ENCODE measurements around the gene MYMK.

The MYMK gene

DNA sequence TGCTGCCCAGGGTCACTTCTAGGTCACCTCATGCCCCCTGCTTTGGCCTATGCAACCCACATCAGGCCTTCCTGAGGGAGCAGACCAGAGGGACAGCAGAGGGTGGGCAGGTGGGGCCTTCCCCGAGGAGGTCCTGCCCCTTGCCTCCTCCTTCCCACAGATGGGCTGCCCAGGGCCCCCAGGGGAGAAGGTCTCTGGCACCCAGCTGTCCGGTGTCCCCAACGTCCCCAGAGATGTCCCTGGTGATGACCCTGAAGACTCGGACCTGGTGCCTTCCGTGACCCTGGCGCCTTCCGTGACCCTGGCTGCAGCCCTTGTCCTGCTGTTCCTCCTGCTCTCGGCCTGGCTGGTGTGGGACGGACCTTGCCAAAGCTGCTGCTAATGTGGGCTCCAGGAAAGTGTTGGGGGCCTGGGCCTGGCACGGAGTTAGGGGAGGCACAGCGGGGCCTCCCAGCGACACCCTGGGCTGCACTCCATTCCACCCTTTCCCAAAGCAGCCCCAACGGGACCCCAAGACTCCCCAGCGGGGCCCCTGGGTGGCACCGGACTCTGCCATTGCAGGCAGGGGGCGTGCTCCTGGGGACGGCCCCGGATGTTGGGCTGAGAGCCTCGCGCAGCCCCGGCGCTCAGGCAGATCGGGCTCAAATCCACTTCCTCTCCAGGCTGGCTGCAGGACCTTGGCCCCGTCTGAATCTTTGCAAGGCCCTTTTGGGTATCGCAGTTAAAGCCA is 39.1 kb downstream of the MYMK start:
- no peak for DNase-seq (ENCODE audit: low read depth)

- no peak for DNase-seq (ENCODE audit: low read depth)
Measured at GRCh38 chr9:133484671-133485437, 39.9 kb downstream of the MYMK start.

- no peak for DNase-seq (ENCODE audit: low read depth)
Measured at GRCh38 chr9:133483611-133484010, 41.1 kb downstream of the MYMK start.

DNA sequence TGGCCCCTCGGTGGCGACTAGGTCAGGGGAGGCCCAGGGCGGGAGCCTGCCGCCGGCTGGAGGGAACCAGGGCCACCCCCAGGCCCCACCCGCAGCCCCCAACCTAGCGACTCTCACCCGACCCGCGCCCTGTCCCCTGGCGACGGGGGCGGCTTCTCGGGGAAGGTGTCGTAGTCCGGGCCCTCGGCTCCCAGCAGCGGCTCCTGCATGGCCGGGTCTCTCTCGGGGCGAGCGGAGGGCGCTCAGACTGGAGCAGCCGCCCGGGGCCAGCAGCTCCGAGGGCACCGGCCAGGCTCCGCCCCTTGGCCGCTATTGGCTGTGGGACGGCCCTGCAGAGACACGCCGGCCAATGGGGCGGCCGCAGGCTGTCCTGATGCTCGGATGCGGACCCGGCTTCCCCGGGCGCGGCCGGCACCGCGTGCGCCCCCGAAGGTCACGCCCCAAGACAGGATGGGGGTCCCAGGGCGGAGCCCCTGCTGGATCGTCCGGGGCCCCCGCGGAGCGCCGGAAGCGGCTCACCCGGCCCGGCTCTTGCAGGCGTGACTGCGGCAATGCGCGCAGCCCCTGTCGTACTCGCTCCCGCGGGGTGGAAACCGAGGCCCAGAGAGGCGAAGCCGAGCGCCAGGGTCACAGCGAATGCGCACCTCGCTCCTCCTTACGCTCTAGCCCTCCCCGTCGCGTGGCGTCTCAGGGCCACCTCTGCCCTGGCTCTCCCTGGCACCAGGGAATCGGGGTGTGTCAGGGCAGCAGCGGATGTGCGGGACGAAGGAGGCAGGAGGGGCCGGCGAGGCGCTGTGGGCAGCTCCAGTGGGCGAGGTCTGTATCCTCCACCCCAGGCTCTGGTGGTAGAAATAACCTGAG is 45.7 kb downstream of the MYMK start, which contains the start of gene SLC2A6:
Gene SLC2A6, minus strand, starts transcription at position 249 of the 861 bp plus-strand sequence. Its CDS starts 40 bp downstream, at position 209.
- DNase-seq (ENCODE audit: low read depth), result peak; percentile 86

DNA sequence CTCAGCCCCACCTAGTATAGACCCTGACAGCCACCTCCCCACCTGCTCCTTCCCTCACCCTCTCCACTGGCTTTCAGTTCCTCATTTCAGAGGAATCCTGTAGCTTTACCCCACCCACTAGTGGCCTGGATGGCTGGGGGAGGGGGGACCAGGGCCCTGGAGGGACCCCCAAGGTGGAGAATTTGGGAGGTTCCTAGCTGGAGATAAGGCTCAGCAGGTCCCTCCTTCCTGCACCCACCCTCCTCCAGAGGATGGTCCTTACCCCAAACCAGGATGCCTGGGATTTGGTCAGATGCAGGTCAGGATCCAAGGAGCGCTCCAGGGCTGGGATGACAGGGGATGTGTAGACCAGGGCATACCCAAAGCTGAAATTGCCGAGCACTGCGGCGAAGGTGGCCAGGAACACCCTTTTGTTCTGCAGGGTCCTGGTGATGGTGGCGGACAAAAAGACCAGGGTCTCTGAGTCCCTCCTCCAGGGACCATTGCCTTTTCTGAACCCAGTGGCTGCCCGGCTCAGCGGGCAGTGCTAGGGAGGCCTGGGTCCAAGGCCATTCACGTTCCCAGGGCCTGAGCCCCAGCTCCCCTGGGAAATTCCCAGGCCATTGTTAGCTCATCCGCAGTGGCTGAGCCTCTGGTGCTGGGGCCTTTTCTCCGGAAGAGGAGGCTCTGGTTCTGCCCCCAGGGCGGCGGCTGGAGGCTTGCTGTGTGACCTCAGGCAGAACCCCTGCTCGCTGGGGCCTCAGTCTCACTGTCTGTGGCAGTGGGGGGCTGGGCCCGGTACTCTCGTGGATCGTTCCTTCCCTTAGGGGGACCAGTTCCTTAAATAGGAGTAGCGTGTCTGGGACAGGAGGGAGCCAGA is 46.5 kb downstream of the MYMK start:
- DNase-seq (ENCODE audit: low read depth), result peak; percentile 67

DNA sequence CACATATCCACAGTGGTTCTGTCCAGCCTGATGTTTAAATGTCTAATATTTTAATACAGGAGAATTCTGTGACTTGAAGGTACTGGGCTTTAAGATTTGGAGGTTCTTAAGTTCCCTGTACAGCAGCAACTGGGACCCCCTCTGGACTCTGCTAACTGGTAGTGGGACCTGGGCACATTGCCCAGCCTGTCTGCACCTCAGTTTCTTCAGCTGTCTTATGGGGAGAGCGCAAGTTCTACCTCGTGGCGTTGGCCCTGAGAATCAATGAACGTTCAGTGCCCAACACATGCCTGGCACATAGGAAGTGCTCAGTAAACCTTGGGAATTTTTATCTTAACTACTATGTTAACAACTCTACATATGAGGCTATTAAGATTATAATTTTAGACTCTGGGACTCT is 47.3 kb downstream of the MYMK start:
- DNase-seq (ENCODE audit: low read depth), result no peak

DNA sequence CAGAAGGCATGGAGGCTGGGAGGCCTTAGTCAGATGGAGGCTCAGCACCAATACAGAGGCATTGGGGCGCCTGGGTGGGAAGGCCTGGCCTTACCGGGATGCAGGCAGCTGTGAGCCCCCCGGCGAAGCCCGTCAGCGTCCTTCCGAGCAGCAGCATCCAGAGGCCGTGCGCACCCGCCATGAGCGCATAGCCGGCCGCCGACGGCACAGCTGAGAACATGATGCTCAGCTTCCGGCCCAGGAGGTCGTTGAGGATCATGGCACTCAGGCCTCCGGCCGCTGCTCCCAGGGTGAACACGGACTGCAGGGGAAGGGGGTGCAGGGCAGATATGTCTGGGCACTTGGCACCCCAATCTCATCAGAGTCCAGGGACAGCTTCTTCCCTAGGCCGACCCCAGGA is 47.8 kb downstream of the MYMK start:
- no peak for DNase-seq (ENCODE audit: low read depth)

DNA sequence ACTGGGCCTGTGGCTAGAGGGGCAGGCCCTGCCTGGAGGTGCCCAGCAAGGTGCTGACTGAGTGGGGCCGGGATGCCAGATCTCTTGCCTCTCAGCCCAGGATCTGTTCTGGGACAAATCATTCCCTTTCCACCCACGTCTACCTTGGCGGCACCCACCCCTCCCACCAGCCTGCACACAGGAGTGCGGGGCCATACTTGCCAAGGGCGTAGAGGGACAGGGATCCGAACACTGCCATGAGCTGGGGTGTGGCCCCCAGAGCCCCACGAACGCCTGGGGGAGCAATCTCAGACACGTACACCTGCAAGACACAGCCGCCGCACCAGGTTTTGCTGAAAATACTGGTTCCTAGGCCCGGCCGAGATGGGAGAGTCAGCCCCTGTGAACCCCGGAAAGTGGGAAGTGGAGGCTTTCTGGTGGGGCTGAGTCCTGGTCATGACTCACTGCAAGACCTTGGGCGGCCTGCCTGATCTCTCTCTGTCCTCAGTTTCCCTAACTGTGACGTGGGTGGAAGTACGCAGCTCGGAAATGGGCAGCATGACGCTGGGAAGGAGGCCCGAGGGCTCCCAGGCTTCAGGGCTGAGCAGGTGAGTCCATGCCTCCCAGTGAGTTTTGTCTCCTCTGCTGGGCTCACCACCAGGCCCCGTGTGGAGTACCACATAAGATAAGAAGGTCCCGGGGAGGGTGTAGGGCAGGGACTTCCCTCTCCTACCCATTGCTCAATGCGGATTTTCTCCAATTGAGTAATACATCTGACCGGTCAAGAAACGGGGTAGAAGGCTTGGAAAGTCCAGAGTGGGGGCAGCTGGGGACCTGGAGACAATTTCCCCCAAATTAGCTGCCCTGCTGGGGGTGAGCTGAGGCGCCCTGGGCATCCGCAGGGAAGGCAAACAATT is 48.5 kb downstream of the MYMK start:
- DNase-seq (ENCODE audit: low read depth), result no peak

DNA sequence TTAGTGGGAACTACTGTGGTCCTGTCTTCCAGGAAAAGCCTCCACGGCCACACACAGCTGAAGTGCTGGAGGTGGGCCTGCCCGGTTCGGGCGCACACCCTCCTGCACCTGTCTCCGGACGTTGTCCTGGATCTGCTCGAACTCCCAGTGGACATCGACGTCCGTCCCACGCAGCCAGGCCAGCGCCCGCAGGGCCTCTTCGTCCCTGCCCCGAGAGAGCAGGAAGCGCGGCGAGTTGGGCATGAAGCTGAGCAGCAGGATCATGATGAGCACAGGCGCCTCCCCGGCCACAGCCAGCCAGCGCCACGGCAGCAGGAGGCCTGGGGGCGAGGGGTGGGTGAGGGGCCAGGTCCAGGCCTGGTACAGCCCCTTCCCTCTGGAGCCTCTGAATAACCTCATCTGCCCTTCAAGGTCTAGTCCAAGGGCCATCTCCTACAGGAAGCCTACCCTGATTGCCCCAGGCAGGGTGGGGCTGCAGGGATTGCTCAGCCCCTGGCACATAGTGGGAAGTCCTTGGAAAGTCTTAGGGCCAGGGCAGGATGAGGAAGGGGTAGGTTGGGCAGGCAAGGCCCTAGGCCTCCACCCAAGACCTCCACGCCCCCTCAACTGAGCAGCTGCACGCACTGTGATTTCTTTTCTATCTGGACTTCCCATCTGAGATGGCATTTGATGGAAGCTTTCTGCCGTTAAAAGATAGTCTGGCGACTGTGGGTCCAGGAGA is 49.3 kb downstream of the MYMK start:
- no peak for DNase-seq (ENCODE audit: low read depth)

DNA sequence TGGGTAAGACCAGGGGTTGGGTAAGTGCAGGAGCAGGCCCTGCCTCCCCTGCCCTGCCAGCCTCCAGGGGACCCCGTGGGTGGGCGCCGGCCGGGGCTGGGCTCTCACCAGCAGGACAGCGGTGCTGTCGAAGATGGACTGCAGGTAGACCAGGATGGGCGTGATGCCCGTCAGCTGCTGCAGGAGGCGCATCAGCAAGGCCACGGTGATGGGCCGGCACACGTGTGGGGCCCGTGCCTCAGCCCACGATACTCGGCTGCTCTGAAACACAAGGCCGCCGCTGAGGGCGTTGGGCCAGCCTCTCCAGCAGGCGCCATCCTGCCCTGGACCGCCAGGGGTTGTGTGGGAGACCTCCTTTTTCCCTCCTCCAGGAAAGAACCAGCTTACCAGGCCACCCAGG is 49.9 kb downstream of the MYMK start:
- DNase-seq (ENCODE audit: low read depth), result no peak

DNA sequence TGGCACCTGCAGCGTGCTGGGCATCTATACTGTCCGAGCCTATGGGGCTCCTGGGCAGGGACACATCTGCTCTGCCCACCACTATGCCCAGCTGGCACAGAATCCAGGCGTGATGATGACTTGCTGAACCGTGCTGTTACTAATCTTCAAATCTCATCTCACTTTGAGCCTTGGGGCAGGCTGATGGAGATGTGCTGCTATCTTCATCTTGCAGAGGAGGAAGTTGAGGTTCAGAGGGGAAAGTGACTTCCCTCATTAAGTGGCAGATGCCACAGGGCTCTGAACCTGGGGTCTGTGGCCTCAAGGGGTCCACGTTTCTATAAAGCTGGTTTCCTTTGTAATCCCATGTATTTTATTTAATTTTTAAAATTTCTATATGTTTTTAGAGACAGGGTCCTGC is 50.5 kb downstream of the MYMK start:
- DNase-seq (ENCODE audit: low read depth), result no peak

GRCh38 chr9:133473743-133474142 is 51.0 kb downstream of the MYMK start:
- DNase-seq (ENCODE audit: low read depth), result no peak

- DNase-seq (ENCODE audit: low read depth), result no peak
Measured at GRCh38 chr9:133472753-133473378, 51.9 kb downstream of the MYMK start.

DNA sequence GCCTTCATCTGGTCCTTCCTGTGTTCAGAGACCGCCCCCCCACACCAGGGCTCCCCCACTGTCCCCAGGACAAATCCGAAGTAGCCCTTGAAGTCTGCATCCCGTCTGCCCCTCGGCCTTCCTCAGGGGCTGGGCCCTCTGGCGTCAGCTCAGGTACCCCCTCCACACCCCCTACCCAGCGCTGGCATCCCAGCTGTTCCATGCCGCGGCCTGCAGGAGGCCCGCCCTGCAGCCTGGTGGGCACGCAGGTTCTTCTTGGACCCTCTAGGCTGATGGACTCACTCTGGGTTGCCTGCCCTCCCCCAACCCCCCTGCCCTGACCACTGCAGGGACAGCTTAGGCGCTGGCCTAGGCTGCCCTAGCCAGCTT is 52.5 kb downstream of the MYMK start:
- DNase-seq (ENCODE audit: low read depth), result no peak

DNA sequence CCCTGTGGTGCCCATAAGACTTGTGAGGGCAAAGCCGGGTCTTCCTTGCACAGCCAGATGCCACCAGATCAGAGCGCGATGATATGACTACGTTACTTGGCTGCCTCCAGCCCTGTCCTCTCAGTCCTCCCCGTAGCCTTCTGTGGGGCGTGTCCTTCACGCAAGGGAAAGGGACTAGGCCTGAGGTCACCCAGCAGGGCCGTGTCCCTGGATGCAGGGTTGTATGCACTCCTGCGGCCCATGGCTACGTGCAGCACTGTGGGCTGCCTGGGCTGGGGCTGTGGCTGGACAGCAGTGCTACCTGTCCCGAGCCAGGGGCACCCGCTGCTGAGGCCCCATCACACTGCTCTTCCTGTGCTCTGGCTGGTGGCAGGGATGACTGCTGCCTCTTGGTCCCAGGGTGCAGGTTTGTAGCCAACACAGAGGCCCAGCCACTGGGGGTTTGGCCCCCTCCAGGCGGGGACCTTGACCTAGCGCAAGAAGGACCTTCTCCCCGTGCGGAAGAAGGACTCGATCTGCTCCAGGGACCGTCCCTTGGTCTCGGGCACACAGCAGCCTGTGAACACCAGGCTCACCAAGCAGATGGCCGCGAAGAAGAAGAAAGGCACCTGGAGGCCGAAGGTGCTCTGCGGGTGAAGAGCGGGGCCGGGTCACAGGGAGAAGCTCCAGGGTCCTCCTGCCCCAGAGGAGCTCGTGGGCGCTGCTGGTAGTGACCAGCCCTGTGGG is 53.0 kb downstream of the MYMK start:
- no peak for DNase-seq (ENCODE audit: low read depth)

- DNase-seq (ENCODE audit: low read depth), result no peak
Measured at GRCh38 chr9:133470988-133471387, 53.8 kb downstream of the MYMK start.

DNA sequence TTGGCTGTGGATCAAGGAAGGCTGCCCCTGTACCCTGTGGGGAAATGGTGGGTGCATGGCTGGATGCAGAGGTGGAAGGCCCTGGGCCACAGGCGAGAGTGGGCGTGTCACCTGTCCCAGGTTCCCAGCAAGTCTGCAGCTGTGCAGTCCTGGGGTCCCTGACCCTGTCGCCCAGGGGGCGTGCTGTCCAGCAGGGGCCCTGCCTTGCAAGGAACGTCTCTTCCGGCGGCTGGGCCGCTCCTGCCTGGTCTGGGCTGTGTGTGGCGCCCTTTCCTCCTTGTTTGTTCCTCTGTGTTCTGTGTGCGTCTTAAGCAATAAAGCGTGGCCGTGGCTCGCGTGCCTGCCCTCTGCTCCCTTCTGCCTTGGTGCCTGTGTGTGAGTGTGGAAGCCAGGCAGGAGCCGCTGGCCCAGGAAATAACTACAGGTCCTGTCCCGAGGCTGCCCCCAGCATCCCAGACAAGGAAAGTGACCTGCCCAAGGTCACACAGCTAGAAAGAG is 54.3 kb downstream of the MYMK start:
- no peak for DNase-seq (ENCODE audit: low read depth)

- no peak for DNase-seq (ENCODE audit: low read depth)
Measured at GRCh38 chr9:133468777-133469421, 55.9 kb downstream of the MYMK start.
